Calu3 (cell line): ENCODE results near the gene CD302. TPM values are rescaled to one million over a fixed set of nuclear protein-coding genes. Genes with fewer than 3 reads are reported as not detected.
"Not testable (repeated sequence)": the region's sequence is repeated elsewhere in the genome, so short reads cannot be mapped to it uniquely, and the experiment has no call there.

ENCODE experiments used
- BruUV-seq: library from RNA; stranded (reverse); fragments of 400-500 nt; replicated peaks from 2 replicates; lab custom pipeline; 2021; lab: Mats Ljungman, UMichigan
- CTCF ChIA-PET: fragments of 300-600 bp; sonication (Branson Sonifier 250); formaldehyde crosslinking; loops from one replicate; lab custom pipeline; 2022; ENCODE audit warnings: antibody characterized with exemption; lab: Charles Lee
- DNase-seq: peaks from one replicate; pipeline ENCODE4 v3.0.0; 2022
- H3K27ac Mint-ChIP-seq: one replicate; pipeline ENCODE4 v1.8.0; 2022; ENCODE audit warnings: mixed read lengths; ENCODE audit not compliant: unreplicated experiment
- H3K27me3 Mint-ChIP-seq: one replicate; pipeline ENCODE4 v1.8.0; 2022; ENCODE audit warnings: mixed read lengths; ENCODE audit not compliant: unreplicated experiment
- H3K36me3 Mint-ChIP-seq: one replicate; pipeline ENCODE4 v1.8.0; 2022; ENCODE audit warnings: mild to moderate bottlenecking, moderate library complexity, mixed read lengths; ENCODE audit not compliant: insufficient read depth, unreplicated experiment
- H3K4me1 Mint-ChIP-seq: one replicate; pipeline ENCODE4 v1.8.0; 2022; ENCODE audit warnings: mild to moderate bottlenecking, low read depth, mixed read lengths; ENCODE audit not compliant: unreplicated experiment
- H3K4me3 Mint-ChIP-seq: one replicate; pipeline ENCODE4 v1.8.0; 2022; ENCODE audit warnings: mild to moderate bottlenecking, low read depth, moderate library complexity, mixed read lengths; ENCODE audit not compliant: unreplicated experiment
- H3K9me3 Mint-ChIP-seq: one replicate; pipeline ENCODE4 v1.8.0; 2022; ENCODE audit warnings: low read depth, mixed read lengths; ENCODE audit not compliant: unreplicated experiment
- CTCF ChIP-seq: fragments of 200-600 bp; IDR thresholded peaks from one replicate; pipeline ENCODE4 v1.8.0; 2022; ENCODE audit warnings: antibody characterized with exemption; ENCODE audit not compliant: unreplicated experiment
- intact Hi-C: fragments of 100-400 bp; cut with micrococcal nuclease; formaldehyde crosslinking; loops from one replicate; pipeline ENCODE4 v1.10.0; 2022; ENCODE audit not compliant: unreplicated experiment
- total RNA-seq: library from RNA; stranded (reverse); gene quantifications from 2 replicates; pipeline ENCODE4 v1.2.3, GENCODE V29; 2022

Gene CD302
- total RNA-seq, 1 experiment from 2014 or later: 5.4 TPM

GRCh38 chr2:159728629-159729028, 69.4 kb downstream of the CD302 start:
- Mint-ChIP-seq H3K27ac (no peak overlapping the region), H3K27me3 (no peaks in the 10 kb centered on the region), H3K36me3 (peaks cover 32% of the 10 kb centered on the region), H3K4me1 (peaks cover 15% of the 10 kb centered on the region), H3K9me3 (peaks cover 2% of the 10 kb centered on the region), H3K4me3 (no peak overlapping the region)
- DNase-seq: no peak
- CTCF ChIA-PET: no interaction called here
- no peak for TF ChIP-seq CTCF
- BruUV-seq: no TSS peak
- intact Hi-C loops: no loop called here

GRCh38 chr2:159725713-159726112, 72.3 kb downstream of the CD302 start:
- intact Hi-C loops: no loop called here
- Mint-ChIP-seq H3K27me3 (no peaks in the 10 kb centered on the region), H3K4me3 (no peak overlapping the region), H3K27ac (no peak overlapping the region), H3K4me1 (peaks cover 18% of the 10 kb centered on the region), H3K9me3 (peaks cover 2% of the 10 kb centered on the region), H3K36me3 (peaks cover 26% of the 10 kb centered on the region)
- no TSS peak for BruUV-seq
- no peak for DNase-seq
- no peak for TF ChIP-seq CTCF
- CTCF ChIA-PET: no interaction called here

- Mint-ChIP-seq H3K36me3 (peaks cover 24% of the 10 kb centered on the region), H3K4me1 (peaks cover 18% of the 10 kb centered on the region)
- H3K27ac Mint-ChIP-seq, H3K9me3 Mint-ChIP-seq, BruUV-seq, CTCF ChIA-PET, DNase-seq, H3K27me3 Mint-ChIP-seq, intact Hi-C loops, H3K4me3 Mint-ChIP-seq: not testable (repeated sequence)
Observed at GRCh38 chr2:159724795-159725572, 73.0 kb downstream of the CD302 start.

GRCh38 chr2:159722580-159722979, 75.4 kb downstream of the CD302 start:
- intact Hi-C loops: no loop called here
- BruUV-seq: no TSS peak
- CTCF ChIA-PET: no interaction called here

More at GRCh38 chr2:159722580-159722979, 75.4 kb downstream of the CD302 start:
- DNase-seq: no peak
- peaks cover 18% of the 10 kb centered on the region for H3K4me1 Mint-ChIP-seq
- H3K27ac Mint-ChIP-seq: no peak overlapping the region
- H3K9me3 Mint-ChIP-seq: peaks cover 5% of the 10 kb centered on the region
- no peaks in the 10 kb centered on the region for H3K27me3 Mint-ChIP-seq
- H3K36me3 Mint-ChIP-seq: peaks cover 27% of the 10 kb centered on the region
- no peak overlapping the region for H3K4me3 Mint-ChIP-seq
- no peak for TF ChIP-seq CTCF
